Hypothalamus (tissue), 51 donors: ENCODE data around the gene ZNF362.
A peak's percentile ranks its signal among the peaks of the same experiment; 100 is the strongest.
"Not testable (repeated sequence)": the region's sequence is repeated elsewhere in the genome, so short reads cannot be mapped to it uniquely, and the experiment has no call there.

Source experiments
- DNase-seq, 51 donors: peaks; one replicate each; lab custom pipeline; 2025; lab: John Stamatoyannopoulos, UW

The ZNF362 gene

DNA sequence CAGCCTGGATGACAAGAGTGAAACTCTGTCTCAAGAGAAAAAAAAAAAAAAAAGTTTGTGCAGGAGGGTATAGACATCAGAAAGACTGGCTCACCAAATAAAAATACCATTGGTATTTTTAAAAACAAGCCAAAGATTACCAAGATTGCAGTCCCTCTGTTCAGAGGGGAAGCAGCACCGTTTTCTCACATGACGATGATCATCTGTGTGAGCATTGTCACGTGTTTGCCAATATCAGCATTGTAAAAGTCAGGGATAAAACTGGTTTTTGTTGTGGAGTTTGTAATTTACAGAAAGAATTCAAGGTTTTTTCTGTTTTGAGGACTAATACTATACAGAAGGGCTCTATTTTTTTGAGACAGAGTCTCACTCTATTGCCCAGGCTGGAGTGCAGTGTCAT lies 26.5 kb downstream of the ZNF362 start:
- no peak for DNase-seq

DNA sequence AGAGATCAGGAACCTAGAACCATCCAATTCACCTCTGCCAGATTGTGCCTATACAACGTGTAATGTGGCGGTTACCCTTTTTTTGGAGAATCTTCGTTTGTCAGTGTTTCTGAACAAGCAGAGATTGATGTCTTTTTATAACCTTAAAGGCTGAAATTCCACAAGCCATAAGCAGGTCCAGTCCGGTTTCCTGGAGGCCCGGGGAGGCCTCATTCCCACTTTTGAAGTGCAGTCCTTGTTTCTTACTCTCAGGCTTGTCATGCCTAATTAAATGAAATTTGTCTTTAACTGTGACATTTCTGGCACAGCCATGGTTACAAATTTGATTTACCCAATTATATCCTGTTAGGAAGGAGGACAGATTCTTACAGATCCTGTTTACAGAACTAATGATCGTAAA lies 27.8 kb downstream of the ZNF362 start:
- no peak for DNase-seq

DNA sequence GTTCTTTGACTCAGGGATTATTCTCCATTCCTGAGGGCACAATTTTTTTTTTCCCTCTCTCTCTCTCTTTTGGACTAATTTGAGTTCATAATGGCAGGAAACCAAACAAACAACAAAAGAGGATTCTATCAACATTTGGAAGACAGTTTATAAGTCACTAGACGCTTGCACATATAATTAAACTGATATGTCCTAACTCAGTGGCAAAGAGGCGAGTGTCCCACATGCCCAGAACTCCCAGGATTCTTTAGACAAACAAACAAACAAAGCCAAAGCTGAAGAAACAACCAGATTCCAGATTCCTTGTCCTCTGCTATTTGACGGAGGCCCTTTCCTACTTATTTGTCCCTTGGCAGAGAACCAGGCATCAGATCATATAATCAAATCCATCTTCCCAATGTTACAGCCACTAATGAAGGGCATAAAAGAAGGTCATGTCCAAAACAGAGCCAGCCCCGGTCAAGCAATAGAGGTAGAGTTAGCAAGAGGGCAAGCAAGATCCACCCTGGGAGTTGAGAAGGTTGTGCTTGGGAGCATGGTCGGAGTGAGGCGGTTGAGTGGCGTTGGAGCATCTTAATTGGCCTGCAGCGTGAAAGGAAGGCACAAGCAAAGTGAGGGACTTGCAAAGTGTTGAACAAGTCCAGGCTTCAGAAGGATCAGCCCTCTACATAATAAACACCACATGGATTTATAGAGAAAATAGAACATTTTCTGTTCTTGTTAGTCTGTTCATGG lies 30.3 kb downstream of the ZNF362 start:
- no peak for DNase-seq

DNA sequence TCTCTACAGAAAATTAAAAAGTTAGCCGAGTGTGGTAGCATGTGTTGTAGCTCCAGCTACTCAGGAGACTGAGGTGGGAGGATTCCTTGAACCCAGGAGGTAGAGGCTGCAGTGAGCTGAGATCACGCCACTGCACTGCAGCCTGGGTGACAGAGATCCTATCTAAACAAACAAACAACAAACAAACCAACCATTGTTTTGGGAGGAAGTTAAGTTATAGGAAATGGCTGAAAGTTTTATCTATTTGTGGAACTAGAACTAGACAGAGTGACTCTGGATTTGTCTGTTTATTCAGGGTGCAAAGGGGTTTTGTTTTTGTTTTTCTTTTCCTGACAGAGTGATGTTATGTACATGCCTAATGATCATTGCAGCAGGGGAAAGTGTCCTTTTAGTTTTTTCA lies 31.0 kb downstream of the ZNF362 start:
- DNase-seq: no peak

DNA sequence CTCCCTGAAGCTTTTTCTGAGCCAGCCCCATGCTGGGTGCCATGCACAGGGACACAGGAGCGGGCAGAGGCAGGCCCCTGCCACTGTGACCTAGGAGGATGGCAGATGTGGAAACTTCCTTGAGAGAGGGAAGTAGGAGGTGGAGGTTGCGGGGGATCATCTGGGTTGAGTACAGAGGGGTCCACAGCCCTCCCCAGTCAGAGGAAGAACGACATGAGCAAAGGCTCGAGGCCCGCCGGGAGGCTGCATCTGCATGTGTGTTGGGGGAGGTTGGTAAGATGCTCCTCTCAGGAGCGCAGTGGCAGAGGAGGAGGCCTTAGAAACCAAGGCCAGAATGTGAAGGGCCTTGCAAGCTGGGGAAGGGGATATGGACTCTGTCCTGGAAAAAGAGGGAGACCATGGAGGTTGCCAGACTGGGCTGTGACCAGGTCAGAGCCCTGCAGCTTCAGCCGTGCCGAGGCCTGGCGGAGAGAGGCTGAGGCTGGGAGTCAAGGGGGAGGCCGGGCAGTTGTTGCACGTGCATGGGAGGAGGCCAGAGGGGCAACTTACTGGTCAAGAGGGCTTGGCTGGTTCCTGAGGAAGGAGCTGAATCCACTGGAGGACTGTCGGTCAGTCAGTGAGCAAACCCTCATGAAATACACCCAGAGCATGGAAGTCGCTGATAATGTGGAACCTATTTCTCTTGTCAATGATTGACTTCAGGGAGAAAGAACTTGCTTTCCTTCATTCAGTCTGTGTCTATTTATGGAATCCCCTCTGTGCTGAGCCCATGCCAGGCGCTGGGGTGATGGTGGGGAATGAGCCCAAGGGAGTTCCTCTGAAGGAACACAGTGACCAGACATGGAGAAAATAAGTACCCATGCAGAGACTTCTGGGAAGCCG lies 32.9 kb downstream of the ZNF362 start:
- no peak for DNase-seq

DNA sequence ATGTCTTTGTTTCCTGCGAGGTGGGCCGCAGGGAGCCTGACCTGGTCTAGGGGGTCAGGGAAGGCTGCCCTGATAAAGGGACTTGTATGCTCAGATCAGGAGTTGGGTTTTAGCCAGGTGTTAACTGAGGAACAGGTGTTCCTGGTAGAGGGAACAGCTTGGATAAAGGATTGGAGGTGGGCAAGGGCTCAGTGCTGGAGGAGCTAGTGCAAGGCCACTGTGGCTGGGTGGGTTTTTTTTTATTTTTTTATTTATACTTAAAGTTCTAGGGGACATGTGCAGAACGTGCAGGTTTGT lies 33.5 kb downstream of the ZNF362 start:
- no peak for DNase-seq

DNA sequence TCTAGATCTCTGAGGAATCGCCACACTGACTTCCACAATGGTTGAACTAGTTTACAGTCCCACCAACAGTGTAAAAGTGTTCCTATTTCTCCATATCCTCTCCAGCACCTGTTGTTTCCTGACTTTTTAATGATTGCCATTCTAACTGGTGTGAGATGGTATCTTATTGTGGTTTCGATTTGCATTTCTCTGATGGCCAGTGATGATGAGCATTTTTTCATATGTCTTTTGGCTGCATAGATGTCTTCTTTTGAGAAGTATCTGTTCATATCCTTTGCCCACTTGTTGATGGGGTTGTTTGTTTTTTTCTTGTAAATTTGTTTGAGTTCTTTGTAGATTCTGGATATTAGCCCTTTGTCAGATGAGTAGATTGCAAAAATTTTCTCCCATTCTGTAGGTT lies 34.3 kb downstream of the ZNF362 start:
- DNase-seq: not testable (repeated sequence)

DNA sequence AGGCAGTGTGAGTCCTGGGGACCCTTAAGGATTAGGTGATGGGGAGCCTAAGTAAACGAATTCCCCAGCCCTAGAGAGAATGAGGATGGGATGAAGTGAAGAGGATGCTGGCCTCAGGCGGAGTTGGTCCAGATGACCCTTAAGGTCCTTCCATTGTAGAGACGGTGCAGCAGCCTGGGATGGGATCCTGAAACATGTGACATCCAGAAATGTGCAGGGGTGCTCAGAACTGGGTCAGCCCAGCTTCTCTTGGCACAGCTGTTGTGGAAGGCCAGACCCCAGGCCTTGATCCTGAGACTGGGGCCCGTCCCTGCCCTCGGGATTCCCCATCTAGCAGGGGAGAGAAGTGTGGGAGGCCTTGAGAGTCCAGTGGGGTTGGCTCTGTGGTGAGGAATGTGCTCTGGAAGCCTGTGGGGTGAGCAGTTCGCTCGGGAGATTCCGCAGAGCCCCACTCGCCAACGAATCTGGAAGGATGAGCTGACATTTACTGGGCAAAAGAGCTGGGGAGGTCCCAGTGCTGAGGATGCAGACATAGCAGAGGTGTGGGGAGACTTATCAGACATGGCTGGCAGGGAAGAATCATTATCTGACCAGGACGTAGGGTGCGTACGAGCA lies 36.5 kb downstream of the ZNF362 start:
- DNase-seq: no peak

DNA sequence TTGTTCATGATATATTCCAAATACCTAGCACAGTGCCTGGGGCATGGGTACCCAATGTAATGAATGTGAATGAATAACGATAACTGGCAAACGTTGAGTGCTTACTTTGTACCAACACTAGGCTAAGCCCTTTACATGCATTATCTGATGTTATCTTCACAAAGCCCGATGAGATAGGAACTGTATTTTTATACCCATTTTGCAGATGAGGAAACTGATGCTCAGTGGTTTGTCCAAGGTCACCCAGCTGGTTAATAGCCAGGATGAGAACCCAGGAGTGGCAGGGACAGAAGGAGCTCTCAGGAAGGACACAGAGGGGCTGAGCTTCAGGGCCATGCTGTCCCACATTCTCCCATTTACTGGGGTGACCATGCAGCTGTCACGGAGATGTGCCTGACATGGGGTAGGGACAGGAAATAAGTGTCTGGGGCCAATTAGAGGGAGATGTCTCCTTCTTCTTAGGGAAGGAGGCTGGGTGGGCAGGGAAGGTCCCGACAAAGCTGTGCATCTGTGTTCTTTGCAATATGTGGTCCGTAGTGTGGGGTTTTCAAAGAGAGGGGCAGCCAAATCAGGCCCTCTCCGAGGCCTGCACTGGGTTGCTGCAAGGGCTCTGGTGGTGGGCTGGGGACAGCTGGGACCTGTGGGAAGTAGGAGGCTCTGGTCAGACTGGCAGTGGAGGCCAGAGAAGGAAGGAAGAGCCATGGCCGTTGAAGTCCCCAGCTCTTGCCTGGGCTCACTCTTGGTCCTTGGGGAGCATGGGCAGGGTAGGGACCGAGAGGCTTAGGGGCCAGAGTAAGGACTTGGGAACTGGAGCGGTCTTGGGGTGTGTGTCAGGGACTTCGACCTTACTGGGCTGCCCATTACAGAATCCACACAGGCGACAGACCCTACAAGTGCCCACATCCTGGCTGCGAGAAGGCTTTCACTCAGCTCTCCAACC lies 38.0 kb downstream of the ZNF362 start:
- no peak for DNase-seq

DNA sequence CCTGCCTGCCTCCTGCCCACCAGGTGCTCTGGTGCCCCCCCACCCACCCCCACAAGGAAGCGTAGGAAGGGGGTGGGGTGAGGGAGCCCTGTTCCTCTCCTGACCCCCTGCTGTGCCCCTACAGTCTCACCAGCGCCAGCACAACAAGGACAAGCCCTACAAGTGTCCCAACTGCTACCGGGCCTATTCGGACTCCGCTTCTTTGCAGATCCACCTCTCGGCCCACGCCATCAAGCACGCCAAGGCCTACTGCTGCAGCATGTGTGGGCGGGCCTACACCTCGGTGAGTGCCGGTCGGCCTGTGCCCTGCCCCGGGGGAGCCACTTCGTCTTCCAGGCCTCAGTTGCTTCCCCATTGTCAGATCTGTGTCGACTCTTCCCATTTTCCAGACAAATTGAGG lies 38.7 kb downstream of the ZNF362 start:
- no peak for DNase-seq

DNA sequence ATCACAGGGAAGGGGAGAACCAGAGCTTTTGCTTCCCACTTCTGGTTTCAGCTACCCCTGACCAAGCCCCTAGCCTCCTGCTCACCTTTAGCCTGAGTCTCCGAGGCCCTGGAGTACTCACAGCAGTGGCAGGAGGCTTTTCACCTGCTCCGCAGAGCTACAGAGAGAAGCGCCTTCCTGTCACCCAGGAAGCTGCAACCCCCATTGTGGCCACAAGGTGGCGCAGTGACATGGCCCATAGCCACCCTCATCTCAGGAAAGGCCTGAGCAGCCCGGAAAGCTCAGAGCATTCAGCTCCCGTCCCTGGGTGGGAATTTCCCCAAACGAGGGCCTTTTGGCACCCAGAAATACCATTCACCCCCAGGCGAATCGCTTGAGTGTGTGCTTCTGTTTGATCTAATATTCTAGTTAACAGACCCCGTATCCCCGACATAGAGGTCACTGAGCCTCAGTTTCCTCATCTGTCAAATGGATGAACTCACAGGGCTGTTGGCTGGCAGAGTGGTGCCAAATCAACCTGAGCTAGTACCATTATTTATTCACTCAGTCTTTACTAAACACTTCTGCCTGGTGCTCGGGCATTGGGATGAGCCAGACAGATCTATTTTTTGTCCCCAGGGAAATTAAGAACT lies 39.3 kb downstream of the ZNF362 start:
- peak in 50 of 51 donors; percentile 12 to 92 (median 73) for DNase-seq

DNA sequence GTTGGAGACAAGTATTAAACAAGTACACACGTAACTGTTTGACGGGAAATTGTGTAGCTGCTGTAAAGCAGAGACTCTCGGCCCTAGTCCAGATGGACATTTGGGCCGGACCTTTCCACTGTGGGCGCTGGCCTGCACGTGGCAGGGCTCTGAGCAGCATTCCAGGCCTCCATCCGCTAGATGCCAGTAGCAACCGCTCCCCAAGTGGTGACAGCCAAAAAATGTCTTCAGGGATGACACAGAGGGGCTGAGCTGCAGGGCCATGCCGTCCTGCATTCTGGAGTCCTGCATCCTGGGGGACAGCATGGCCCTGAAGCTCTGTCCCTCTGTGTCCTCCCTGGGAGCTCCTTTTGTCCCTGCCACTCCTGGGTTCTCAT lies 39.8 kb downstream of the ZNF362 start:
- no peak for DNase-seq

DNA sequence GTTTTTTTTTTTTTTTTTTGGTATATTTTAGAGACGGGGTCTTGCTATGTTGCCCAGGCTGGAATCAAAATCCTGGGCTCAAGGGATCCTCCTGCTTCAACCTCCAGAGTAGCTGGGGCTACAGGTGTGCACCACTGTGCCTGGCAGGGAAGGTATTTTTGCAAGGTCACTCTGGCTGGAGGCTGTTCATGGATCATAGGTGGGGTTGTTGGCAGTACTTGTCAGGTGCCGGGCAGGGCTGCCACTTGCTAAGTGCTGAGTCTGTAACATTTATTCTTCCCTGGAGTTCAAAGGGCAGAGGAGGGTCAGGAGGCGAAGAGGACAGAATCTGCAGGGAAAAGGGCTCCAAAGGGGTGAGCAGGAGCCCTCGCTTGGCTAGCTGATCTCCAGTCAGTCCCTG lies 40.5 kb downstream of the ZNF362 start:
- DNase-seq: no peak

DNA sequence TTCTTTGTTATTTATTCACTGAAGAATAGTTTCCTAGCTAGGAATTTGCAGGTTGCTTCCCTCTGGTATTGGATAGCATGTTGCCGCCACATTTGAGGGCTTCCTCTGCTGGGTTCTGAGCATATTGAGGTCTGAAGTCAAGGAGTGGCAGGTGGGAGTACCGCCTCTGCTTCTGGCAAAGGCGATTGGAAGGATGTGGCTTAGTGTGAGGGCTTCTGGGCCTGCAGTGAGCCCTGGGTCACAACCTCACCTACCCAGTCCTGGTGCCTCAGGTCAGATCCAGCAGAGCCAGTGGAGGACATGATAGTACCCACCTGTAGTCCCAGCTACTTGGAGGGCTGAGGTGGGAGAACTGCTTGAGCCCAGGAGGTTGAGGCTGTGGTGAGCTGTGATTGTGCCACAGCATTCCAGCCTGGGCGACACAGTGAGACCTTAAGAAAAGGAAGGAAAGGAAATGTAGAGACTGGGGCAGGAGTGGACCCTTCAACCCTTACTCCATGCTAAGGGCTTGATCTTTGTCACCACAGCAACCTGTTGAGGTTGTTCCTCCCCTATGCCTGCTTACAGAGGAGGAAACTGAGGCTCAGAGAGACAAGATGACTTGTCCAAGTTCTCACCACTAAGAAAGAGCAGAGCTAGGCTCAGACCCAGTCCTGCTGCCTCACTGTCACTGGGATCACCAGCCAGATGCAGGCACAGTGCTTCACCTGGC lies 41.8 kb downstream of the ZNF362 start:
- DNase-seq: no peak

DNA sequence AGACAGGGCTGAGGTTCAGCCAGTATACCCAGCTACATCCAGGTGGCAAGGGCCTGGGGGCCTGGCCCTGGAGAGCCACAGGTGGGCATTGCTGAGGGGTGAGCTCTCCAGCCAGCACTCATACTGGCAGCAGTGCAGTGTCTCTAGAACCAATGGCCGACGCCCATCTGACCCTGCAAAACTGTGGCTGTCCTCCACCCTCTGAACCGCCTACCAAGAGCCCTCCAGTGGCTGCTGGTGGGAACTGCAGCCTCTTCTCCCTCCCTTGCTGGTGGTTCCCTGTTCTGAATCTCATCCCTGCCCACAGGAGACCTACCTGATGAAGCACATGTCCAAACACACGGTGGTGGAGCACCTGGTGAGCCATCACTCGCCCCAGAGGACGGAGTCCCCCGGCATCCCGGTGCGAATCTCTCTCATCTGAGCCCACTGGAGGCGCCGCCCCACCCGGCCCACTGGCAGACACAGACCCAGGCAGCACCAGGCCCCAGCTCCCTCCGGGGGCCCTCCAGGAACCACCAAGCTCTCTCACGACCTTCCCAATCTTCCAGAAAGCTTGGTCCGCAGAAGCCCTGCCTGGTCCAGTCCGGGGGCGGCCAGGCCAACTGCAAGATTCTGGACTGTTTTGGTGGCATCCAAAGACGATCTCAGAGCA lies 42.5 kb downstream of the ZNF362 start:
- DNase-seq: peak in 31 of 51 donors; percentile 7 to 57 (median 27)

DNA sequence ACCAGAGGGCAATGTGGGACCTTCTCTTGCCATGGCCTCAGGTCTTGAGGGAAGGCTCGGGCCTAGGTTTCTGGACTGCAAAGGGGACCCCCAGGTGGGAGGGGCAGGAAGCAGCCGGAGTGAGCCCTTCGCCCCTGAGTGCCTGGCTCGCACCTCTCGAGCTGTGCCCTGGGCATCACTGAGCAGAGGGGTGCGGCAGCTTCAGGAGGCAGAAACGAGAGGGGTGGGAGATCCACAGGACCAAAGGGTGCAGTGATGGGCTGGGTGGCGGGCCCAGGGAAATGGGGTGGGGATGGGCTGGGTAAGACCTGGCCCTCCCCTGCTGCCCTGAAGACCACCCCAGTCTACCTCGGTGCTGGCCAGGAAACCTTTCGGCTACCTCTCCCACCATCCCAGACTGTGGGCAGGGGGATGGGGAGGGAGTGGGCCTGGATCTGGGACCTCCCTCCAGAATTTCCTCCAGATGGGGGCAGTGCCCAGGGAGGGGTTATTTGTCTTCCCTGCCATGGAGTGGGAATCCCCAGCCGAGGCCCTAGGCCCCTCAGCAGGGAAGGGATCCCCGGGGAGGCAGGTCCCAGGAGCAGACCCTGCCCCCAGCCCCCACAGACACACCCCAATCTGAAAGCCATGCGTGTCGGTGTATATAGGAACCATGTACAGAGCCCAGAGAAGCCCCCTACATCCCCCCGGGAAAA lies 43.3 kb downstream of the ZNF362 start:
- DNase-seq: no peak

DNA sequence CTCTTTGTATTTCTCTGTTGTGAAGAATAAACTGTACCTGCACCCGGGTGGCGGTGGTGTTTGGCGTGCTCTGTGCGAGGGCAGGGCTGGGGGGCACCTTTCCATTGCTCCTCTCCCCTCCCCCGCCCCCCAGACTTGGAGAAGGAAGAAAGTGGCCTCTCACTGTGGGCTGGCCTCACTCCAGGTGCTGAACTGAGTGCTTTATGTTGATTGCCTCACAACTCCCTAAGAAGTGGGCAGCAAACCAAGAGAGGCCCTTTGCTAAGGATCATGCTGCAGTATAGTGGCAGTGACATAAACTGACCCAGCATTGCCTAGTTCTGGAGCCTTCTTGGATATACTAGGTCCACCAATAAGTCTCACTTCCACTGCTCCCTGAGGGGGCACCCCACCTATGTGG lies 44.4 kb downstream of the ZNF362 start:
- peak in 11 of 51 donors; percentile 4 to 65 (median 16) for DNase-seq

DNA sequence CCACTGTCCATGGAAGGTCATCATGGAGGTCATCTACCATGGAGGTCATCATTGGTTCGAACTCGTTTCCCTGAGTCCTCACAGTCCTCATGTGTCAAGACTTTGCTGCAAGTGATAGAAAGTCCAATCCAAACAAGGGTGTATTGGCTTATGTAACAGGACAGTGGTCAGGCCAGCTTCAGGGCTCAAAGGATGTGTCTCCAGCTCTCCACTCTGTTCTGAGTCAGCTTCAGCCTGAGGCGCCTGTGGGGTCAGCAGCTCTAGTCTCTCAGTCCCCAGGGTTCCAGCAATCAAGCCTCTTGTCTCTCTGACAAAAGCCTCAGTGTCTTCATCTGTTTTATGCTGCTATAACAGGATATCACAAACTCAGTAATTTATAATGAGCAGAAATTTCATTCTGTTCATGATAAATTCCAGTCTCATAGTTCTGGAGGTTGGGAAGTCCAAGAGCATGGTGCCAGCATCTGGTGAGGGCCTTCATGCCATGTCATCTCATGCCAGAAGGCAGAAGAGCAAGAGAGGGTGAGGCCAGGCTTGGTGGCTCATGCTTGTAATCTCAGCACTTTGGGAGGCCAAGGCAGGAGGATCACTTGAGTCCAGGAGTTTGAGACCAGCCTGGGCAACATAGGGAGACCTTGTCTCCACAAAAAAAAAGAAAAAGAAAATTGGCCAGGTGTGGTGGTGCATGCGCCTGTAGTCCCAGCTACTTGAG lies 45.1 kb downstream of the ZNF362 start:
- DNase-seq: no peak
